ENCODE data around the gene KCNK18.
A peak's percentile ranks its signal among the peaks of the same experiment; 100 is the strongest.

The KCNK18 gene

GRCh38 chr10:117197189-117197588 lies at the start of gene KCNK18:
Gene KCNK18, plus strand, starts transcription at chr10:117197489. Its CDS starts 0 bp downstream, at chr10:117197489.
- no peak for DNase-seq (ENCODE audit: low read depth, low spot score)

GRCh38 chr10:117148284-117148683 lies 49.0 kb upstream of the KCNK18 start:
- DNase-seq (ENCODE audit: low read depth, low spot score), result no peak

- DNase-seq (ENCODE audit: low read depth, low spot score), result no peak
Observed at GRCh38 chr10:117152668-117153067, 44.6 kb upstream of the KCNK18 start.

- DNase-seq (ENCODE audit: low read depth, low spot score), result no peak
Observed at GRCh38 chr10:117158297-117158696, 39.0 kb upstream of the KCNK18 start.

GRCh38 chr10:117159390-117159789 lies 37.9 kb upstream of the KCNK18 start:
- DNase-seq (ENCODE audit: low read depth, low spot score), result no peak

- no peak for DNase-seq (ENCODE audit: low read depth, low spot score)
Observed at GRCh38 chr10:117160567-117160966, 36.7 kb upstream of the KCNK18 start.

GRCh38 chr10:117161386-117162033 lies 35.8 kb upstream of the KCNK18 start:
- DNase-seq (ENCODE audit: low read depth, low spot score), result no peak

- no peak for DNase-seq (ENCODE audit: low read depth, low spot score)
Observed at GRCh38 chr10:117162093-117163060, 34.9 kb upstream of the KCNK18 start.

- DNase-seq (ENCODE audit: low read depth, low spot score), result no peak
Observed at GRCh38 chr10:117163061-117163953, 34.0 kb upstream of the KCNK18 start.

GRCh38 chr10:117163954-117164548 lies 33.2 kb upstream of the KCNK18 start:
- DNase-seq (ENCODE audit: low read depth, low spot score), result no peak

GRCh38 chr10:117164592-117165537 lies 32.4 kb upstream of the KCNK18 start:
- DNase-seq (ENCODE audit: low read depth, low spot score), result no peak

- DNase-seq (ENCODE audit: low read depth, low spot score), result no peak
Observed at GRCh38 chr10:117165538-117166417, 31.5 kb upstream of the KCNK18 start.

GRCh38 chr10:117166418-117167345 lies 30.6 kb upstream of the KCNK18 start:
- no peak for DNase-seq (ENCODE audit: low read depth, low spot score)

- no peak for DNase-seq (ENCODE audit: low read depth, low spot score)
Observed at GRCh38 chr10:117167346-117167788, 29.9 kb upstream of the KCNK18 start.

GRCh38 chr10:117167789-117168674 lies 29.3 kb upstream of the KCNK18 start:
- peak; percentile 38 for DNase-seq (ENCODE audit: low read depth, low spot score)

GRCh38 chr10:117168729-117169128 lies 28.6 kb upstream of the KCNK18 start:
- DNase-seq (ENCODE audit: low read depth, low spot score), result no peak

GRCh38 chr10:117169480-117169879 lies 27.8 kb upstream of the KCNK18 start:
- no peak for DNase-seq (ENCODE audit: low read depth, low spot score)
